DMS53 treated with DMSO at 0.1 percent for 48 hours (cell line): ENCODE measurements around the gene ROS1.
"Not testable (repeated sequence)": the region's sequence is repeated elsewhere in the genome, so short reads cannot be mapped to it uniquely, and the experiment has no call there.

ENCODE experiments used
- DNase-seq: peaks from one replicate; lab custom pipeline; 2025; ENCODE audit not compliant: unreplicated experiment; lab: John Stamatoyannopoulos, UW

The ROS1 gene

GRCh38 chr6:117384659-117385058, 41.1 kb downstream of the ROS1 start:
- DNase-seq, result no peak

GRCh38 chr6:117381749-117382148, 44.0 kb downstream of the ROS1 start:
- no peak for DNase-seq

- no peak for DNase-seq
Observed at GRCh38 chr6:117380298-117380697, 45.4 kb downstream of the ROS1 start.

GRCh38 chr6:117375446-117375845, 50.3 kb downstream of the ROS1 start:
- DNase-seq, result no peak

GRCh38 chr6:117373211-117373813, 52.4 kb downstream of the ROS1 start:
- no peak for DNase-seq

- DNase-seq, result not testable (repeated sequence)
Observed at GRCh38 chr6:117372289-117372688, 53.5 kb downstream of the ROS1 start.

- no peak for DNase-seq
Observed at GRCh38 chr6:117371492-117371891, 54.2 kb downstream of the ROS1 start.

GRCh38 chr6:117359581-117359980, 66.2 kb downstream of the ROS1 start:
- no peak for DNase-seq

- DNase-seq, result no peak
Observed at GRCh38 chr6:117354671-117355070, 71.1 kb downstream of the ROS1 start.

GRCh38 chr6:117352466-117353081, 73.2 kb downstream of the ROS1 start:
- peak; percentile 8 for DNase-seq

GRCh38 chr6:117351521-117351920, 74.2 kb downstream of the ROS1 start:
- no peak for DNase-seq

GRCh38 chr6:117346142-117346930, 79.4 kb downstream of the ROS1 start:
- peak; percentile 30 for DNase-seq

GRCh38 chr6:117345292-117345610, 80.5 kb downstream of the ROS1 start:
- no peak for DNase-seq

GRCh38 chr6:117344444-117345291, 81.1 kb downstream of the ROS1 start:
- no peak for DNase-seq

GRCh38 chr6:117338567-117338966, 87.2 kb downstream of the ROS1 start:
- no peak for DNase-seq

GRCh38 chr6:117329926-117330325, 95.8 kb downstream of the ROS1 start:
- no peak for DNase-seq

- no peak for DNase-seq
Observed at GRCh38 chr6:117328500-117328899, 97.2 kb downstream of the ROS1 start.

- DNase-seq, result no peak
Observed at GRCh38 chr6:117328005-117328389, 97.7 kb downstream of the ROS1 start.

- no peak for DNase-seq
Observed at GRCh38 chr6:117327149-117328004, 98.4 kb downstream of the ROS1 start.

- no peak for DNase-seq
Observed at GRCh38 chr6:117326396-117326795, 99.3 kb downstream of the ROS1 start.

GRCh38 chr6:117317261-117317660, 108.5 kb downstream of the ROS1 start:
- DNase-seq, result peak; percentile 34
